Stimulated activated naive B cell treated with anti-CD40 and anti-IgM and Interleukin-4, amounts not matched to agents 10 μg/mL and 1 μg/mL and 100 μg/mL, for 72 hours (primary cell): ENCODE measurements around the gene OVOL1.
"Not testable (repeated sequence)": the region's sequence is repeated elsewhere in the genome, so short reads cannot be mapped to it uniquely, and the experiment has no call there.

ENCODE experiments used
- ATAC-seq, 2 donors: fragments of 150-1000 bp; cut with Tn5 transposase; replicated peaks; 2 replicates each; pipeline ENCODE4 v1.10.0; 2021; ENCODE audit warnings: moderate library complexity in 1 of 2
- DNase-seq: peaks from one replicate; pipeline ENCODE4 v3.0.0; 2021
- H3K27ac Mint-ChIP-seq: one replicate; pipeline ENCODE4 v1.8.0; 2022; ENCODE audit warnings: mild to moderate bottlenecking, mixed read lengths
- H3K27me3 Mint-ChIP-seq, 2 donors: one replicate each; pipeline ENCODE4 v1.8.0; 2022; ENCODE audit warnings: mixed read lengths in 2 of 2
- H3K36me3 Mint-ChIP-seq, 2 donors: one replicate each; pipeline ENCODE4 v1.8.0; 2022; ENCODE audit warnings: mixed read lengths in 2 of 2, mild to moderate bottlenecking in 1 of 2
- H3K4me1 Mint-ChIP-seq, 2 donors: one replicate each; pipeline ENCODE4 v1.8.0; 2022; ENCODE audit warnings: mixed read lengths in 2 of 2, mild to moderate bottlenecking in 1 of 2
- H3K4me3 Mint-ChIP-seq, 2 donors: one replicate each; pipeline ENCODE4 v1.8.0; 2022; ENCODE audit warnings: mild to moderate bottlenecking in 2 of 2, mixed read lengths in 2 of 2, moderate library complexity in 1 of 2
- H3K9me3 Mint-ChIP-seq, 2 donors: one replicate each; pipeline ENCODE4 v1.8.0; 2022; ENCODE audit warnings: mixed read lengths in 2 of 2, mild to moderate bottlenecking in 1 of 2

Gene OVOL1

DNA sequence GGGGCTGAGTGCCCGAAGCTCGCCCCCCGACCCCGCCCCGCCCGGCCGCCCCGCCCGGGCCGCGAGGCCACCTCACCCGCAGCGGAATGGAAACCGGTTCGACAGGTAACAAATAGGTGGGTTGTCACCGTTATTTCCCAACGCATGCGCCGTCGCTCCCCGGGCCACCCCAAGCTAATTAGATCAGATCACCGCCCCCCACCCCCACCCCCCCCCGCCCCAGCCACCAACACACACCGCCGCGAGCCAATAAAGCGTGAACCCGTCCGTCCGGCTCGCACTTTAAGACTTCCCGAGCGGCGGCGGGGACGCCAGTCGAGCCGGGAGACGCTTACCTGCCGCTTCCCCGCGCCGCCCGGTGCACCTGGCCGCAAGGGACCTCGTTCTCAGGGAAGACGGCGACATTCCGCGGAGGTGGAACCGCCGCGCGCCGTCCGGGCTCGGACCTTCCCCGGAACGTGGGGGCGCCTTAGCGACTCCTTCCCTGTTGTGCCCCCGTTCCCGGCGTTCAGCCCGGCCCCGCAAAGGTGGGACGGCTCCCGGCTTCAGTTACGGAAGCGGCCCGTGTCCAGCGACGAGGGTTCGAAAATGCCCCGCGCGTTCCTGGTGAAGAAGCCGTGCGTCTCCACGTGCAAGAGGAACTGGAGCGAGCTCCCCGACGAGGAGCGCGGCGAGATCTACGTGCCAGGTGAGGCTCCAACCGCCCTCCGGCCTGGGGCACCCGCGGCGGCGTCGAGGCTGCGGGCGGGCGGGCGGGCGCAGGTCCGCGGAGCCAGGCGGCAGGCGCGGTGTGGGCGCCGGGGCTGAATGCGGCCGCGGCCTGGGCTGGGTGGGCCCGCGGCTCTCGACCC is at the start of gene OVOL1:
Gene OVOL1, plus strand, starts transcription at position 278 of the 851 bp plus-strand sequence. Its CDS starts 311 bp downstream, at position 589.
- ATAC-seq, result no peak
- H3K27me3 Mint-ChIP-seq, result peaks cover 40 to 55% of the 10 kb centered on the region in 2 donors

DNA sequence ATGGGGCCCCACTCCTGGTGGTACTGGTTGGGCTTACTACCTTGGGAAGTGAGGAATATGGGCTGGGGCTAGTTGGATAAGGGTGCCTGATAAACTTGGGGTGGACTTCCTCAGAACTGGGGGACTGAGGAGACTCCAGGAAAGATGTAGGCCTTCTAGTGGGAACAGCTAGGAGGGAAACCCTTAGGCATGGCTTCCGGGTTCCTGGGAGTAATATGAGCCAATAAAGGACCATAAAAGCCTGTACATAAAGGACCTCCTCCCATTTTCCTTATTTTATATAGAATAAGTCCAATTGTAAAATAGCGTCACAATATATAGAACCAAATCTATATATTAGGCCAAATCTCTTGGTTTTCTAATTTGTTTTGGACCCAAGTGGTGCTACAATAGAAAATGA is 47.8 kb upstream of the OVOL1 start:
- H3K36me3 Mint-ChIP-seq, result no peaks in the 10 kb centered on the region
- DNase-seq, result no peak
- H3K27me3 Mint-ChIP-seq, result peaks cover 18 to 29% of the 10 kb centered on the region in 2 donors
- ATAC-seq, result no peak
- peaks cover 0 to 3% of the 10 kb centered on the region in 2 donors for H3K9me3 Mint-ChIP-seq
- no peak overlapping the region for H3K27ac Mint-ChIP-seq
- H3K4me3 Mint-ChIP-seq, result no peak overlapping the region
- no peaks in the 10 kb centered on the region for H3K4me1 Mint-ChIP-seq

More for the DNA sequence above, at the start of gene OVOL1:
- H3K27ac Mint-ChIP-seq, result peak within 1 kb of the TSS; percentile 93
- peak within 1 kb of the TSS; percentile 79 to 81 for H3K4me3 Mint-ChIP-seq
- peaks cover 0 to 2% of the 10 kb centered on the region in 2 donors for H3K36me3 Mint-ChIP-seq
- no peaks in the 10 kb centered on the region for H3K9me3 Mint-ChIP-seq
- H3K4me1 Mint-ChIP-seq, result peaks cover 25 to 32% of the 10 kb centered on the region in 2 donors
- DNase-seq, result no peak

DNA sequence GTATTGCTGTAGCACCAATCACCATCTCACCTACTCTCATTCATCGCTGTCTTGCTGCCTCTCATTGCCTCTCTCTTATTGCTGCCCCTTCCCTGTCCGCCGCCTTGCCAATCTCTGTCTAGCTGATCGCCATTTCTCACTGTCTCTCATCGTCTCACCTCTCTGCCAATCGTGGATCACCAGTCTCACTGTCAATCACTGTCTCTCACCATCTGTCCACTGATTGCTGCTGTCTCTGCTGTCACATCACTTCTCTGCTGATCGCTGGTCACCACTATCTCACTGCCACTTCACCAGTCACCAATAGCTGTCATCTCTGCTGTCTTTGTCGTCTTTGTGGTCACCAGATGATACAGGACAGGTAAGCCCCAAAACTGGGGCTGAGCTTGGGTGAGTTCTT is 45.7 kb upstream of the OVOL1 start:
- ATAC-seq, result no peak
- no peak for DNase-seq
- H3K36me3 Mint-ChIP-seq, result no peaks in the 10 kb centered on the region
- peaks cover 13 to 24% of the 10 kb centered on the region in 2 donors for H3K27me3 Mint-ChIP-seq
- H3K4me3 Mint-ChIP-seq, result no peak overlapping the region
- peaks cover 0 to 3% of the 10 kb centered on the region in 2 donors for H3K9me3 Mint-ChIP-seq
- peaks cover 0 to 4% of the 10 kb centered on the region in 2 donors for H3K4me1 Mint-ChIP-seq
- H3K27ac Mint-ChIP-seq, result no peak overlapping the region

DNA sequence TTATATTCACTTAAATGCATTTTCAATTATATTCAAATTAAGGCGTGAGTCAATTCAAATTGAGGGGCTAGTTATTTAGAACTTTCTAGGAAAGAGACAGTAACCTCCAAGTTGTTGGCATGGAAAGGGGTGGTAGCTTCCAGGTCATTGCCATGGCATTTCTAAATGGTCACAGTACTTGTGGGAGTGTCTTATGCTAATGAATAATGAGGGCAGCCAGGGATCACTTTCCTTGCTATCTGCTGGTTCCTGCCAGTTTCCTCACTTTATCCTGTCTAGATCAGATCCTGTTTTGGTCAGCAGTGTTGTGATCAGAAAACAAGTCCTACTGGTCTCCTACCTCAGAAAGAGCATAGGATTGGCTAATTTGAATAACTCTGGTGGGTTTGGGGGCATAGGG is 44.5 kb upstream of the OVOL1 start:
- H3K4me3 Mint-ChIP-seq, result no peak overlapping the region

DNA sequence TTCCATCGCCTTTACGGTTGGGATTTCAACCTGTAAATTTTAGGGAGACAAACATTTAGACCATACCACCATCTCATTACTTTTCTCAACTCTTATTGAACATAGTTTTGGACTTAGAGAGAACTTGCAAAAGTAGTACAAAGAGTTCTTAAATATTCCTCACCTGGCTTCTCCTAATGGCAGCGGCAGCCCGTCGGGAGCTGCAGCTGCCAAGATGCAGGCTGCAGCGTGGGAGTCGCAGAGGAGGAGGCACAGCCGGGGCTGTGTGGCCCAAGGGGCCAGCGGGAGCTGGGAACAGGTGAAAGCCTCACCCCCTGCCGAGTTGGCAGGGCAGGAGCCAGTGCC is 43.2 kb upstream of the OVOL1 start:
- Mint-ChIP-seq H3K4me1 (peaks cover 0 to 4% of the 10 kb centered on the region in 2 donors), H3K9me3 (no peaks in the 10 kb centered on the region), H3K27me3 (peaks cover 6 to 14% of the 10 kb centered on the region in 2 donors), H3K36me3 (no peaks in the 10 kb centered on the region), H3K27ac (no peak overlapping the region), H3K4me3 (no peak overlapping the region)
- DNase-seq, result no peak
- no peak for ATAC-seq

More for the DNA sequence above, 44.5 kb upstream of the OVOL1 start:
- Mint-ChIP-seq H3K27ac (no peak overlapping the region), H3K9me3 (no peaks in the 10 kb centered on the region), H3K27me3 (peaks cover 13 to 24% of the 10 kb centered on the region in 2 donors), H3K36me3 (no peaks in the 10 kb centered on the region), H3K4me1 (peaks cover 0 to 4% of the 10 kb centered on the region in 2 donors)
- ATAC-seq (no peak), DNase-seq (no peak)

DNA sequence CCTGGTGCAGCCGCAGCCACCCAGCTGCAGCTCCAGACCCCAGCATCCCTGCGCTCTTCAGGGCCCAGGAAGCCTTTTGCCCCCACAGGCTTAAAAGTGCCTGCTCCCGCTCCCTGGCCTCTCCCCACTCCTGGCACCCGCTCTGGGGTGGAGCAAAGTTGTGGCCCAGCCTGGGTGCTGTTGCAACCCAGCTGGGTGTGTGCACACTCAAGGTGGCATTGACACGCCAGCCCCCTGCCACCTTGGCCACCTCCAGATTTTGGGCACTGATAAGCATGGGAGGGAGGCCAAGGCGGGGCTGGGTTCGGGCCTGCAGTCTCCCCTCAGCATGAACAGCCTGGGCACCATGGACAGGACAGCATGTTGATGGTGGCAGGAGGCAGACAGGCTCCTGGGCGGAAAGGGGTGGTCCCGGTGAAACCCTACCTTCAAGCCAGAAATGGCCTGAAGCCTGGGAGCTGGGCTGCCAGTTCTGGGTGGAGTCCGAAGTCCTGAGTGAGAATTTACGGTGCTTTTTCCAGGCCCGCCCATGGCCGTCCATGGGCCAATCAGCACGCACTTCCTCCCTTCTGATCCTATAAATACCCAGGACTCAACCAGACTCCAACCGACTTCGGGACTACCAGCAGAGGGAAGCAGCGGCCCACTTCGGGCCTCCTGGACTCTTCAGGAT is 42.7 kb upstream of the OVOL1 start:
- H3K4me1 Mint-ChIP-seq, result peaks cover 0 to 4% of the 10 kb centered on the region in 2 donors
- ATAC-seq, result no peak
- H3K27ac Mint-ChIP-seq, result no peak overlapping the region
- DNase-seq, result no peak
- no peaks in the 10 kb centered on the region for H3K9me3 Mint-ChIP-seq
- H3K27me3 Mint-ChIP-seq, result peaks cover 5 to 17% of the 10 kb centered on the region in 2 donors
- H3K36me3 Mint-ChIP-seq, result no peaks in the 10 kb centered on the region
- no peak overlapping the region for H3K4me3 Mint-ChIP-seq

DNA sequence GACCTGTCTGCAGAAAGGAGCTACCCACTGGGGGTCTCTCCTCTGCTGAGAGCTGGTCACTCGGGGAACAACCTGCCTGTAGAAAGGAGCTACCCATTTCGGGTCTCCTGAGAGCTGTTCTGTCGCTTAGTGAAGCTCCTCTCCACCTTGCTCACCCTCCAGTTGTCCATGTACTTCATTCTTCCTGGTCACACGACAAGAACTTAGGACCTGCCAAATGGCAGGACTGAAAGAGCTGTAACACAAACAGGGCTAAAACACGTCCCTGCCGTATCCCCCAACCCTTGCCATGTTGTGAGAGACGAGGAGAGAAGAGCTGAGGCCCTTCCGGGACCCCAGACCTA is 42.2 kb upstream of the OVOL1 start:
- no peak overlapping the region for H3K27ac Mint-ChIP-seq
- DNase-seq (no peak), ATAC-seq (no peak)
- no peaks in the 10 kb centered on the region for H3K9me3 Mint-ChIP-seq
- H3K4me1 Mint-ChIP-seq, result peaks cover 0 to 4% of the 10 kb centered on the region in 2 donors
- no peak overlapping the region for H3K4me3 Mint-ChIP-seq
- peaks cover 5 to 19% of the 10 kb centered on the region in 2 donors for H3K27me3 Mint-ChIP-seq
- H3K36me3 Mint-ChIP-seq, result no peaks in the 10 kb centered on the region

DNA sequence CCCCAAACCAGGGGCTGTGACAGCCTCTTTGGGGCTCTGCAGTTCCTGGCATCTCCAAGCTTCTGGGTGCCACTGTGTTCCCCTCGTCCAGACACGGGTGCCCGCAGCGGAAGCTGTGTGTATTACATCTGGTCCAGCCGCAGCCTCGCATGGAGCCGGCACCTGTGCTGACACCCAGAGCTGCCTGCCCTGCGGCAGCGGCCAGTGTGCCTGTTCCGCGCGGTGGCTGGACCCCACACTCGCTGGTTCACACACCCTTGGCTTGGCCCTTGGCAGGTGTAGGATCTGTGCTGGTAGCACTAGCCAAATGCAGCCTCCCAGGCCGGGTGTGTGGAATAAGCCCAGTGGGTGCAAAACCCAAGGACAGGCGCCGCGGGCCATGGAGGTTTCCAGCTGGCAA is 41.8 kb upstream of the OVOL1 start:
- no peak overlapping the region for H3K4me3 Mint-ChIP-seq
- no peaks in the 10 kb centered on the region for H3K36me3 Mint-ChIP-seq
- H3K4me1 Mint-ChIP-seq, result peaks cover 0 to 4% of the 10 kb centered on the region in 2 donors
- no peak overlapping the region for H3K27ac Mint-ChIP-seq
- H3K9me3 Mint-ChIP-seq, result no peaks in the 10 kb centered on the region
- H3K27me3 Mint-ChIP-seq, result peaks cover 5 to 15% of the 10 kb centered on the region in 2 donors
- no peak for DNase-seq
- no peak for ATAC-seq

DNA sequence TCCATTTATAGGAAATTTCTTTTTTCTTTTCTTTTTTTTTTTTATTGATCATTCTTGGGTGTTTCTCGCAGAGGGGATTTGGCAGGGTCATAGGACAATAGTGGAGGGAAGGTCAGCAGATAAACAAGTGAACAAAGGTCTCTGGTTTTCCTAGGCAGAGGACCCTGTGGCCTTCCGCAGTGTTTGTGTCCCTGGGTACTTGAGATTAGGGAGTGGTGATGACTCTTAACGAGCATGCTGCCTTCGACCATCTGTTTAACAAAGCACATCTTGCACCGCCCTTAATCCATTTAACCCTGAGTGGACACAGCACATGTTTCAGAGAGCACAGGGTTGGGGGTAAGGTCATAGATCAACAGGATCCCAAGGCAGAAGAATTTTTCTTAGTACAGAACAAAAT is 24.7 kb upstream of the OVOL1 start:
- not testable (repeated sequence) for H3K4me1 Mint-ChIP-seq, H3K27me3 Mint-ChIP-seq, H3K36me3 Mint-ChIP-seq, H3K4me3 Mint-ChIP-seq, ATAC-seq, H3K27ac Mint-ChIP-seq, DNase-seq, H3K9me3 Mint-ChIP-seq

DNA sequence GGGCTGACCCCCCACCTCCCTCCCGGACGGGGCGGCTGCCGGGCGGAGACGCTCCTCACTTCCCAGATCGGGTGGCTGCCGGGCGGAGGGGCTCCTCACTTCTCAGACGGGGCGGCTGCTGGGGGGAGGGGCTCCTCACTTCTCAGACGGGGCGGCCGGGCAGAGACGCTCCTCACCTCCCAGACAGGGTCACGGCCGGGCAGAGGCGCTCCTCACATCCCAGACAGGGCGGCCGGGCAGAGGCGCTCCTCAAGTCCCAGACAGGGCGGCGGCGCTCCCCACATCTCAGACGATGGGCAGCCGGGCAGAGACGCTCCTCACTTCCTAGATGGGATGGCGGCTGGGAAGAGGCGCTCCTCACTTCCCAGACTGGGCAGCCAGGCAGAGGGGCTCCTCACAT is 24.0 kb upstream of the OVOL1 start:
- H3K4me3 Mint-ChIP-seq, H3K36me3 Mint-ChIP-seq, H3K4me1 Mint-ChIP-seq, H3K9me3 Mint-ChIP-seq, H3K27me3 Mint-ChIP-seq, H3K27ac Mint-ChIP-seq, DNase-seq, ATAC-seq: not testable (repeated sequence)

DNA sequence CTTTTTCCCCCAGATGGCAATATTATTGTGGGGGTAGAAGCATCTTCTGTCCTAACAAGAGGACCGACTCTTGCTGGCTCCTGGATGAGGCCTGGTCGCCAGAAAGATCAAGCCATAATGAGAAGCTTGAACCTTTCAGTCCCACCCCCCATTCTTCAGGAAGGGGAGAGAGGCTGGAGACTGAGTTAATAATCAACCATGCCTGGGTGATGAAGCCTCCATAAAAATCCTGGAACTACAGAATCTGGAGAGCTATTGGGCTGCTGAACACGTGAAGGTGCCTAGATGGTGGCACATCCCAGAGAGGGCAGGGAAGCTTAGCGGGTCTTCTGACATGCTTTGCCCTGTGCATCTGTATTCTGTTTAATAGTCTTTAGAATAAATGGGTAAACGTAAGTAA is 22.4 kb upstream of the OVOL1 start:
- Mint-ChIP-seq H3K9me3 (no peaks in the 10 kb centered on the region), H3K4me1 (peaks cover 0 to under 1% of the 10 kb centered on the region in 2 donors), H3K27ac (no peak overlapping the region), H3K4me3 (no peak overlapping the region), H3K27me3 (peaks cover 0 to under 1% of the 10 kb centered on the region in 2 donors), H3K36me3 (no peaks in the 10 kb centered on the region)
- ATAC-seq (no peak), DNase-seq (no peak)

DNA sequence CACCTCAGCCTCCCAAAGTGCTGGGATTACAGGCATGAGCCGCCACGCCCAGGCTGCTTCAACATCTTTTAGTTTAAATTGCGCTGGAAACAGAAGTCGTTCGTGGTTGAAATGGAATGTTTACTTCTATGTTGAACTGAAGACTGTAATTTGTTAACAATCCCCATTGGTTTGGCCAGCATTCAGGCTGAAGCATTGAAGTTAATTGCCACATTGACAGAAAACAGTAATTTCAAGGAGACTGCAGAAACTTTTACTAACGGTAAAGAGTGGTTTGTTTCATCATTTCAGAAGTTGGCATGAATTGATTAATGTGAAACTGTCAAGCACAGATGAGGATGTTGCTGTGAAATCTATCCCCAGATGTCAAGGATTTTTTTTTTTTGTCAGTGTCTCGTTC is 20.3 kb upstream of the OVOL1 start:
- no peak for ATAC-seq

DNA sequence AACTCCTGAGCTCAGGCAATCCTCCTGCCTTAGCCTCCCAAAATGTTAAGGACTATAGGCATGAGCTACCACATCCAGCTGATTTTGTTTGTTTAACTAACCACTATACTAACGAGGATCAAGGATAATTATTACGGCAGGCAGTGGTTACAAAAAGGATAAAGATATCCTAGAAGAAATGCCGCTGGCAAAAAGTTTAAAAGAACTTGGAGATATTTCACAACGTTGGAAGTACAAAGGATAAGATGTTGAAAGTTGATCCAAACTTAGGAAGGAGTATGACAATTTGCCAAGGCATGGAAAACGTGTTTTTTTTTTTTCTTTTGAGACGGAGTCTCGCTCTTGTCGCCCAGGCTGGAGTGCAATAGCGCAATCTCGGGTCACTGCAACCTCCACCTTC is 19.5 kb upstream of the OVOL1 start:
- H3K36me3 Mint-ChIP-seq, result no peaks in the 10 kb centered on the region
- H3K4me1 Mint-ChIP-seq, result peaks cover 3 to 5% of the 10 kb centered on the region in 2 donors
- no peak overlapping the region for H3K27ac Mint-ChIP-seq
- H3K9me3 Mint-ChIP-seq, result no peaks in the 10 kb centered on the region
- no peaks in the 10 kb centered on the region for H3K27me3 Mint-ChIP-seq
- H3K4me3 Mint-ChIP-seq, result no peak overlapping the region
- ATAC-seq, result no peak
- no peak for DNase-seq

More for the DNA sequence above, 20.3 kb upstream of the OVOL1 start:
- peaks cover 3 to 5% of the 10 kb centered on the region in 2 donors for H3K4me1 Mint-ChIP-seq
- H3K9me3 Mint-ChIP-seq, result no peaks in the 10 kb centered on the region
- no peak overlapping the region for H3K27ac Mint-ChIP-seq
- no peaks in the 10 kb centered on the region for H3K36me3 Mint-ChIP-seq
- no peak for DNase-seq
- H3K4me3 Mint-ChIP-seq, result no peak overlapping the region
- H3K27me3 Mint-ChIP-seq, result no peaks in the 10 kb centered on the region

DNA sequence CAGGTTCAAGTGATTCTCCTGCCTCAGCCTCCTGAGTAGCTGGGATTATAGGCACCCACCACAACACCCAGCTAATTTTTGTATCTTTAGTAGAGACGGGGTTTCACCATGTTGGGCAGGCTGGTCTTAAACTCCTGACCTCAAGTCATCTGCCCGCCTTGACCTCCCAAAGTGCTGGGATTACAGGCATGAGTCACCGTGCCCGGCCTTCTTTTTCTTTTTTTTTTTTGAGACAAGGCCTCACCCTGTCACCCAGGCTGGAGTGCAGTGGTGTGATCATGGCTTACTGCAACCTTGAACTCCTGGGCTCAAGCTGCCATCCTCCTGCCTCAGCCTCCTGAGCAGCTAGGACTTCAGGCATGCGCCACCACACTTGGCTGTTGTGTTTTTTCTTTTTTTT is 19.1 kb upstream of the OVOL1 start:
- H3K27ac Mint-ChIP-seq, H3K9me3 Mint-ChIP-seq, DNase-seq, H3K4me3 Mint-ChIP-seq, H3K4me1 Mint-ChIP-seq, H3K27me3 Mint-ChIP-seq, ATAC-seq, H3K36me3 Mint-ChIP-seq: not testable (repeated sequence)
